ENCODE measurements around the gene CWH43. TPM values are rescaled to one million over a fixed set of nuclear protein-coding genes. Genes with fewer than 3 reads are reported as not detected.

Gene CWH43
- total and polyA plus RNA-seq, 10 of the 15 experiments (the other 5 are each of a cell fraction or from before 2014, with no cell fraction given), result not detected

DNA sequence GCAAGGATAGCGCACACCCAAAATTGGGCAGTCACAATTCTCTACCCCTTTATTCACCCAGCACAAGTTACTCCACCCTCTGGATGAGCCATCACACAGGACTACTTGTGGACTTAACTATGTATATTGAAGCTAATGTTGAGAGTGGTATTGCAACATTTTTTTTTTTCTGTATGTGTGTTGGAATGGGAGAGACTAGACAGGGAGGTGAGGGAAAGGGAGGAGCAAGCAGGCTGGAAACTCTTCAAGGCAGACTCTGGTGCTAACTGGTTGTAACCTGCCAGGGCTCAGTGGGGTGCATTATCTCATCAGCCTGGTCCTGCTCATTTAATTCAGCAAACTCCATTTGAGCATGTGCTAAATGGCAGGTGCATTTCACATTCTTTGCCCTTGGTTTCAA is 18.4 kb upstream of the CWH43 start:
- DNase-seq (ENCODE audit: low read depth, low spot score), result no peak
- intact Hi-C loops (cut with micrococcal nuclease; ENCODE audit: unreplicated experiment), result no loop called here
- no TSS peak for BruUV-seq (replicated peaks)
- H3K36me3 ChIP-seq (ENCODE audit: control insufficient read depth in 2 of 2, insufficient read depth in 2 of 2, low read length in 1 of 2), result no peaks in the 10 kb centered on the region
- no peaks in the 10 kb centered on the region for H3K4me1 ChIP-seq (ENCODE audit: control insufficient read depth, insufficient read depth, low read length)
- no peak overlapping the region for H3K27ac ChIP-seq (ENCODE audit: control insufficient read depth, insufficient read depth)
- ChIA-PET SMC1A (ENCODE audit: uncharacterized antibody, unreplicated experiment) (no interaction called here), CTCF (no interaction called here), RAD21 (ENCODE audit: unreplicated experiment) (no interaction called here), POLR2A (no interaction called here)
- WGBS (ENCODE audit: insufficient coverage, insufficient replicate concordance, low lambda C conversion rate, missing lambda C conversion rate), result 96% methylated on average over 1 of the region's 1 CpG
- H3K4me3 ChIP-seq, result no peak overlapping the region
- no peaks in the 10 kb centered on the region for H4K20me1 ChIP-seq (ENCODE audit: control insufficient read depth, insufficient read depth)
- H3K4me2 ChIP-seq (ENCODE audit: control insufficient read depth, insufficient read depth), result no peak overlapping the region
- no peak for TF ChIP-seq ZNF384 (IDR thresholded peaks at IDR 0.05; ENCODE audit: borderline replicate concordance, low read depth, low read length)
- no peak for TF ChIP-seq BMI1 (IDR thresholded peaks at IDR 0.05; ENCODE audit: borderline replicate concordance)
- no peak for TF ChIP-seq CBFB (IDR thresholded peaks at IDR 0.05; ENCODE audit: low read depth)
- no peak for TF ChIP-seq BRCA1 (IDR thresholded peaks at IDR 0.05; ENCODE audit: low read depth, low read length)
- TF ChIP-seq, protein P1, sequence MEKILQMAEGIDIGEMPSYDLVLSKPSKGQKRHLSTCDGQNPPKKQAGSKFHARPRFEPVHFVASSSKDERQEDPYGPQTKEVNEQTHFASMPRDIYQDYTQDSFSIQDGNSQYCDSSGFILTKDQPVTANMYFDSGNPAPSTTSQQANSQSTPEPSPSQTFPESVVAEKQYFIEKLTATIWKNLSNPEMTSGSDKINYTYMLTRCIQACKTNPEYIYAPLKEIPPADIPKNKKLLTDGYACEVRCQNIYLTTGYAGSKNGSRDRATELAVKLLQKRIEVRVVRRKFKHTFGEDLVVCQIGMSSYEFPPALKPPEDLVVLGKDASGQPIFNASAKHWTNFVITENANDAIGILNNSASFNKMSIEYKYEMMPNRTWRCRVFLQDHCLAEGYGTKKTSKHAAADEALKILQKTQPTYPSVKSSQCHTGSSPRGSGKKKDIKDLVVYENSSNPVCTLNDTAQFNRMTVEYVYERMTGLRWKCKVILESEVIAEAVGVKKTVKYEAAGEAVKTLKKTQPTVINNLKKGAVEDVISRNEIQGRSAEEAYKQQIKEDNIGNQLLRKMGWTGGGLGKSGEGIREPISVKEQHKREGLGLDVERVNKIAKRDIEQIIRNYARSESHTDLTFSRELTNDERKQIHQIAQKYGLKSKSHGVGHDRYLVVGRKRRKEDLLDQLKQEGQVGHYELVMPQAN (conservative IDR thresholded peaks at IDR 0.05), result no peak
- TF ChIP-seq, protein P2, sequence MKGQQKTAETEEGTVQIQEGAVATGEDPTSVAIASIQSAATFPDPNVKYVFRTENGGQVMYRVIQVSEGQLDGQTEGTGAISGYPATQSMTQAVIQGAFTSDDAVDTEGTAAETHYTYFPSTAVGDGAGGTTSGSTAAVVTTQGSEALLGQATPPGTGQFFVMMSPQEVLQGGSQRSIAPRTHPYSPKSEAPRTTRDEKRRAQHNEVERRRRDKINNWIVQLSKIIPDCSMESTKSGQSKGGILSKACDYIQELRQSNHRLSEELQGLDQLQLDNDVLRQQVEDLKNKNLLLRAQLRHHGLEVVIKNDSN (IDR thresholded peaks at IDR 0.05; ENCODE audit: borderline replicate concordance, extremely low read length, insufficient read depth, low read depth, low read length), result no peak
- TF ChIP-seq YY1 (IDR thresholded peaks at IDR 0.05; ENCODE audit: low read depth, low read length), result no peak
- TF ChIP-seq SMARCA5 (IDR thresholded peaks at IDR 0.05), result no peak
- no peak for TF ChIP-seq TCF7 (IDR thresholded peaks at IDR 0.05; ENCODE audit: borderline replicate concordance)
- TF ChIP-seq, protein P3, sequence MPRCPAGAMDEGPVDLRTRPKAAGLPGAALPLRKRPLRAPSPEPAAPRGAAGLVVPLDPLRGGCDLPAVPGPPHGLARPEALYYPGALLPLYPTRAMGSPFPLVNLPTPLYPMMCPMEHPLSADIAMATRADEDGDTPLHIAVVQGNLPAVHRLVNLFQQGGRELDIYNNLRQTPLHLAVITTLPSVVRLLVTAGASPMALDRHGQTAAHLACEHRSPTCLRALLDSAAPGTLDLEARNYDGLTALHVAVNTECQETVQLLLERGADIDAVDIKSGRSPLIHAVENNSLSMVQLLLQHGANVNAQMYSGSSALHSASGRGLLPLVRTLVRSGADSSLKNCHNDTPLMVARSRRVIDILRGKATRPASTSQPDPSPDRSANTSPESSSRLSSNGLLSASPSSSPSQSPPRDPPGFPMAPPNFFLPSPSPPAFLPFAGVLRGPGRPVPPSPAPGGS (IDR thresholded peaks at IDR 0.05; ENCODE audit: borderline replicate concordance, insufficient read depth, low read depth, low read length, poor library complexity, severe bottlenecking), result no peak
- no peak for TF ChIP-seq SUZ12 (IDR thresholded peaks at IDR 0.05; ENCODE audit: unreplicated experiment)
- TF ChIP-seq ETV6 (conservative IDR thresholded peaks at IDR 0.05 in 1 of 2, IDR thresholded peaks at IDR 0.05 in 1 of 2; ENCODE audit: borderline replicate concordance in 1 of 2, low read depth in 1 of 2), result no peak
- TF ChIP-seq, protein P4, sequence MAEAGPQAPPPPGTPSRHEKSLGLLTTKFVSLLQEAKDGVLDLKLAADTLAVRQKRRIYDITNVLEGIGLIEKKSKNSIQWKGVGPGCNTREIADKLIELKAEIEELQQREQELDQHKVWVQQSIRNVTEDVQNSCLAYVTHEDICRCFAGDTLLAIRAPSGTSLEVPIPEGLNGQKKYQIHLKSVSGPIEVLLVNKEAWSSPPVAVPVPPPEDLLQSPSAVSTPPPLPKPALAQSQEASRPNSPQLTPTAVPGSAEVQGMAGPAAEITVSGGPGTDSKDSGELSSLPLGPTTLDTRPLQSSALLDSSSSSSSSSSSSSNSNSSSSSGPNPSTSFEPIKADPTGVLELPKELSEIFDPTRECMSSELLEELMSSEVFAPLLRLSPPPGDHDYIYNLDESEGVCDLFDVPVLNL (IDR thresholded peaks at IDR 0.05; ENCODE audit: low read depth, low read length), result no peak
- no peak for TF ChIP-seq RELA (IDR thresholded peaks at IDR 0.05; ENCODE audit: borderline replicate concordance, partially characterized antibody)
- no peak for TF ChIP-seq RAD51 (IDR thresholded peaks at IDR 0.05)
- TF ChIP-seq, protein P5, sequence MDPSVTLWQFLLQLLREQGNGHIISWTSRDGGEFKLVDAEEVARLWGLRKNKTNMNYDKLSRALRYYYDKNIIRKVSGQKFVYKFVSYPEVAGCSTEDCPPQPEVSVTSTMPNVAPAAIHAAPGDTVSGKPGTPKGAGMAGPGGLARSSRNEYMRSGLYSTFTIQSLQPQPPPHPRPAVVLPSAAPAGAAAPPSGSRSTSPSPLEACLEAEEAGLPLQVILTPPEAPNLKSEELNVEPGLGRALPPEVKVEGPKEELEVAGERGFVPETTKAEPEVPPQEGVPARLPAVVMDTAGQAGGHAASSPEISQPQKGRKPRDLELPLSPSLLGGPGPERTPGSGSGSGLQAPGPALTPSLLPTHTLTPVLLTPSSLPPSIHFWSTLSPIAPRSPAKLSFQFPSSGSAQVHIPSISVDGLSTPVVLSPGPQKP (IDR thresholded peaks at IDR 0.05; ENCODE audit: low read depth, low read length), result no peak
- TF ChIP-seq PML (IDR thresholded peaks at IDR 0.05; ENCODE audit: low read length), result no peak
- no peak for TF ChIP-seq ZSCAN29 (IDR thresholded peaks at IDR 0.05)
- TF ChIP-seq PAX5 (IDR thresholded peaks at IDR 0.05; ENCODE audit: borderline replicate concordance, low read depth, low read length), result no peak
- H3K79me2 ChIP-seq (ENCODE audit: control insufficient read depth, insufficient read depth, low read length), result no peaks in the 10 kb centered on the region
- no peaks in the 10 kb centered on the region; a peak in 1 of 4 replicates for H3K27me3 ChIP-seq (replicated peaks in 1 of 2; ENCODE audit: control insufficient read depth in 2 of 2, insufficient read depth in 2 of 2, low read length in 1 of 2)
- in situ Hi-C loops (cut with MboI), result no loop called here
- H2AFZ ChIP-seq (ENCODE audit: control insufficient read depth, low read depth, low read length), result no peak overlapping the region
- H3K9ac ChIP-seq (ENCODE audit: control insufficient read depth, insufficient read depth, low read length), result no peak overlapping the region
- no peak for FAIRE-seq
- H3K9me3 ChIP-seq (replicated peaks; ENCODE audit: control insufficient read depth, insufficient read depth, low read length), result no peaks in the 10 kb centered on the region
- ATAC-seq, result no peak

Measured in GM12878 (cell line).